ENCODE results near the gene SLCO2B1. TPM values are rescaled to one million over a fixed set of nuclear protein-coding genes. Genes with fewer than 3 reads are reported as not detected.

SLCO2B1 gene
- total RNA-seq, 1 experiment from 2014 or later = not detected

DNA sequence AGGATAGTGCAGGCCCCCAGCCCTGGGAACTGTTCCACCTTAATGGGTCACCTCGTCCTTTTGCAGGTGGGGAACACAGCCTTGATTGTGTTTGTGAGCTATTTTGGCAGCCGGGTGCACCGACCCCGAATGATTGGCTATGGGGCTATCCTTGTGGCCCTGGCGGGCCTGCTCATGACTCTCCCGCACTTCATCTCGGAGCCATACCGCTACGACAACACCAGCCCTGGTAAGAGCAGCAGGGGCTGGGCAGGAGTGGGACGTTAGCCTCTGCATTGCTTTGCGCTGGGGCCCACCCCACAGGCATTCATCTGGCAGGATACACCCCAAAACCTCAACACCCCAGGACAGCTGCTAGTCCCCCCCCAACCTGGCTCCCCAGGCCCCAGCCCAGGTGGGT, 14.8 kb downstream of the SLCO2B1 start:
- WGBS (ENCODE audit: extremely low coverage, insufficient read length, low lambda C conversion rate) = no CpG with 5 or more reads among the region's 11 CpGs
- H2BK20ac ChIP-seq (ENCODE audit: low read depth, low read length, poor library complexity, severe bottlenecking) = no peak overlapping the region

More for the DNA sequence above, 14.8 kb downstream of the SLCO2B1 start:
- H2BK12ac ChIP-seq (ENCODE audit: insufficient read length, low read depth, low read length) = no peak overlapping the region
- H4K5ac ChIP-seq (ENCODE audit: insufficient read length, low read depth, low read length) = no peak overlapping the region
- H2BK15ac ChIP-seq (ENCODE audit: low read depth, low read length) = no peak overlapping the region
- H2AFZ ChIP-seq (ENCODE audit: low read length) = no peak overlapping the region
- H3K79me1 ChIP-seq (ENCODE audit: insufficient read depth, low read depth, low read length, poor library complexity, severe bottlenecking) = no peaks in the 10 kb centered on the region
- H2AK5ac ChIP-seq (ENCODE audit: insufficient read length, low read length) = no peak overlapping the region
- H3K14ac ChIP-seq (ENCODE audit: insufficient read depth, low read length) = no peak overlapping the region
- peaks cover 3% of the 10 kb centered on the region for H3K9me3 ChIP-seq (ENCODE audit: control insufficient read depth, low read depth, low read length)
- no peak overlapping the region for H3K56ac ChIP-seq (ENCODE audit: insufficient read length, low read depth, low read length)
- H3K4ac ChIP-seq (ENCODE audit: low read depth, low read length) = no peak overlapping the region
- H2BK120ac ChIP-seq (ENCODE audit: low read depth, low read length, poor library complexity, severe bottlenecking) = no peak overlapping the region
- H4K8ac ChIP-seq (replicated peaks; ENCODE audit: insufficient read length, low read depth, low read length) = no peak overlapping the region
- Mint-ChIP-seq H3K27me3 (ENCODE audit: low read depth) (peaks cover 4% of the 10 kb centered on the region), H3K9me3 (peaks cover 0 to 8% of the 10 kb centered on the region in 2 experiments; a peak in 3 of 5 replicates), H3K4me1 (peaks cover 12 to 13% of the 10 kb centered on the region in 2 experiments; a peak in 3 of 4 replicates), H3K27ac (no peak overlapping the region), H3K36me3 (ENCODE audit: insufficient read depth in 1 of 3, low read depth in 3 of 3) (peaks cover 0 to 4% (median 2%) of the 10 kb centered on the region in 3 experiments; a peak in 2 of 7 replicates), H3K4me3 (no peak overlapping the region)
- no peak overlapping the region for H4K91ac ChIP-seq (ENCODE audit: insufficient read length, low read depth, low read length)
- H3T11ph ChIP-seq (ENCODE audit: low read length) = no peak overlapping the region
- H3K4me2 ChIP-seq (ENCODE audit: insufficient read depth, insufficient read length, low read length) = no peak overlapping the region
- H2BK5ac ChIP-seq (ENCODE audit: insufficient read length, low read length) = no peak overlapping the region
- no peaks in the 10 kb centered on the region for H3K27me3 ChIP-seq (ENCODE audit: insufficient read depth, low read length)
- H3K27ac ChIP-seq (ENCODE audit: insufficient read length, low read depth, low read length) = no peak overlapping the region
- H3K23me2 ChIP-seq (ENCODE audit: insufficient read length, low read depth, low read length, poor library complexity, severe bottlenecking) = no peaks in the 10 kb centered on the region
- no peaks in the 10 kb centered on the region for H4K20me1 ChIP-seq (ENCODE audit: control insufficient read depth, insufficient read depth, insufficient read length)
- no peak overlapping the region for H3K9ac ChIP-seq (ENCODE audit: extremely low read depth, insufficient read length, low read length)
- no peak for DNase-seq
- no peaks in the 10 kb centered on the region for H3K79me2 ChIP-seq (ENCODE audit: insufficient read depth, low read length)
- TF ChIP-seq, protein P1, sequence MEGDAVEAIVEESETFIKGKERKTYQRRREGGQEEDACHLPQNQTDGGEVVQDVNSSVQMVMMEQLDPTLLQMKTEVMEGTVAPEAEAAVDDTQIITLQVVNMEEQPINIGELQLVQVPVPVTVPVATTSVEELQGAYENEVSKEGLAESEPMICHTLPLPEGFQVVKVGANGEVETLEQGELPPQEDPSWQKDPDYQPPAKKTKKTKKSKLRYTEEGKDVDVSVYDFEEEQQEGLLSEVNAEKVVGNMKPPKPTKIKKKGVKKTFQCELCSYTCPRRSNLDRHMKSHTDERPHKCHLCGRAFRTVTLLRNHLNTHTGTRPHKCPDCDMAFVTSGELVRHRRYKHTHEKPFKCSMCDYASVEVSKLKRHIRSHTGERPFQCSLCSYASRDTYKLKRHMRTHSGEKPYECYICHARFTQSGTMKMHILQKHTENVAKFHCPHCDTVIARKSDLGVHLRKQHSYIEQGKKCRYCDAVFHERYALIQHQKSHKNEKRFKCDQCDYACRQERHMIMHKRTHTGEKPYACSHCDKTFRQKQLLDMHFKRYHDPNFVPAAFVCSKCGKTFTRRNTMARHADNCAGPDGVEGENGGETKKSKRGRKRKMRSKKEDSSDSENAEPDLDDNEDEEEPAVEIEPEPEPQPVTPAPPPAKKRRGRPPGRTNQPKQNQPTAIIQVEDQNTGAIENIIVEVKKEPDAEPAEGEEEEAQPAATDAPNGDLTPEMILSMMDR (conservative IDR thresholded peaks at IDR 0.05) = no peak
- H3K23ac ChIP-seq (ENCODE audit: insufficient read length, low read depth, low read length) = no peak overlapping the region
- H3K18ac ChIP-seq (ENCODE audit: insufficient read length, low read depth, low read length) = no peak overlapping the region
- H3K4me1 ChIP-seq (ENCODE audit: insufficient read depth, low read length) = no peaks in the 10 kb centered on the region

Data from H9 (cell line).